SK-N-SH treated with all-trans-retinoic acid at 6 μM for 48 hours (cell line): ENCODE data around the gene MYBPC3.
"Not testable (repeated sequence)": the region's sequence is repeated elsewhere in the genome, so short reads cannot be mapped to it uniquely, and the experiment has no call there.

ENCODE experiments used
- GLIS3 ChIP-seq: fragments of 250-450 bp; sonication (Bioruptor Pico); IDR thresholded peaks from 2 replicates; pipeline ENCODE4 v1.5.0; 2020; ENCODE audit warnings: mild to moderate bottlenecking, moderate library complexity
- PPARA ChIP-seq: fragments of 250-450 bp; sonication (Bioruptor Pico); IDR thresholded peaks from 2 replicates; pipeline ENCODE4 v1.5.0; 2020; ENCODE audit warnings: mild to moderate bottlenecking, borderline replicate concordance
- ZNF8 ChIP-seq: fragments of 450-650 bp; formaldehyde crosslinking; IDR thresholded peaks from 2 replicates; pipeline ENCODE4 v1.5.0; 2020; ENCODE audit warnings: mild to moderate bottlenecking, moderate library complexity
- TF ChIP-seq, protein P1 (sequence below): fragments of 250-450 bp; sonication (Bioruptor Pico); IDR thresholded peaks from 2 replicates; pipeline ENCODE4 v1.8.0; 2020; ENCODE audit warnings: mild to moderate bottlenecking, moderate library complexity, borderline replicate concordance

GRCh38 chr11:47316501-47316900 lies 36.0 kb downstream of the MYBPC3 start:
- not testable (repeated sequence) for TF ChIP-seq PPARA; GLIS3 (CRISPR knock-in tag); ZNF8 (CRISPR knock-in tag)
- TF ChIP-seq, protein P1, sequence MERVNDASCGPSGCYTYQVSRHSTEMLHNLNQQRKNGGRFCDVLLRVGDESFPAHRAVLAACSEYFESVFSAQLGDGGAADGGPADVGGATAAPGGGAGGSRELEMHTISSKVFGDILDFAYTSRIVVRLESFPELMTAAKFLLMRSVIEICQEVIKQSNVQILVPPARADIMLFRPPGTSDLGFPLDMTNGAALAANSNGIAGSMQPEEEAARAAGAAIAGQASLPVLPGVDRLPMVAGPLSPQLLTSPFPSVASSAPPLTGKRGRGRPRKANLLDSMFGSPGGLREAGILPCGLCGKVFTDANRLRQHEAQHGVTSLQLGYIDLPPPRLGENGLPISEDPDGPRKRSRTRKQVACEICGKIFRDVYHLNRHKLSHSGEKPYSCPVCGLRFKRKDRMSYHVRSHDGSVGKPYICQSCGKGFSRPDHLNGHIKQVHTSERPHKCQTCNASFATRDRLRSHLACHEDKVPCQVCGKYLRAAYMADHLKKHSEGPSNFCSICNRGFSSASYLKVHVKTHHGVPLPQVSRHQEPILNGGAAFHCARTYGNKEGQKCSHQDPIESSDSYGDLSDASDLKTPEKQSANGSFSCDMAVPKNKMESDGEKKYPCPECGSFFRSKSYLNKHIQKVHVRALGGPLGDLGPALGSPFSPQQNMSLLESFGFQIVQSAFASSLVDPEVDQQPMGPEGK = not testable (repeated sequence)
